IMR-90 (cell line): ENCODE data around the gene RPS6KL1. TPM values are rescaled to one million over a fixed set of nuclear protein-coding genes. Genes with fewer than 3 reads are reported as not detected.

Source experiments
- ATAC-seq: fragments of 200-7000 bp; cut with Tn5 transposase; 2 replicates; pipeline ENCODE4 v1.9.1; 2020; ENCODE audit warnings: low read depth, mild to moderate bottlenecking, moderate library complexity
- BruUV-seq: library from RNA; stranded (reverse); fragments of 400-500 nt; replicated peaks from 2 replicates; lab custom pipeline; 2021; lab: Mats Ljungman, UMichigan
- CTCF ChIA-PET: fragments of 300-600 bp; formaldehyde crosslinking; extraction: SDS; loops from one replicate; lab custom pipeline; 2021; ENCODE audit warnings: antibody characterized with exemption; lab: Yijun Ruan, JAX
- POLR2A ChIA-PET: fragments of 300-600 bp; sonication (Branson Sonifier 250); formaldehyde crosslinking; loops from one replicate; lab custom pipeline; 2022; ENCODE audit warnings: antibody characterized with exemption; ENCODE audit not compliant: unreplicated experiment; lab: Charles Lee
- DNase-seq: peaks from one replicate; pipeline ENCODE4 v3.0.0; 2013
- H2AFZ ChIP-seq: replicated peaks from 2 replicates; pipeline ENCODE3; 2013; ENCODE audit warnings: low read length, mild to moderate bottlenecking; ENCODE audit not compliant: poor library complexity
- H2AK5ac ChIP-seq: 2 replicates; pipeline ENCODE4 v1.6.1; 2013; ENCODE audit warnings: low read depth, low read length, inconsistent platforms
- H2AK9ac ChIP-seq: replicated peaks from 2 replicates; pipeline ENCODE3; 2013; ENCODE audit warnings: mild to moderate bottlenecking, low read depth, low read length, moderate library complexity; ENCODE audit not compliant: poor library complexity
- H2BK120ac ChIP-seq: 2 replicates; pipeline ENCODE4 v1.6.1; 2013; ENCODE audit warnings: low read depth, low read length, inconsistent platforms
- H2BK15ac ChIP-seq: 3 replicates; pipeline ENCODE4 v1.6.1; 2013; ENCODE audit warnings: low read depth, low read length, inconsistent platforms
- H2BK20ac ChIP-seq: 2 replicates; pipeline ENCODE4 v1.6.1; 2013; ENCODE audit warnings: low read depth, mild to moderate bottlenecking, inconsistent platforms, low read length, moderate library complexity
- H2BK5ac ChIP-seq: 2 replicates; pipeline ENCODE4 v1.6.1; 2013; ENCODE audit warnings: mild to moderate bottlenecking, low read depth, low read length, inconsistent platforms; ENCODE audit not compliant: poor library complexity, severe bottlenecking
- H3K14ac ChIP-seq: replicated peaks from 2 replicates; pipeline ENCODE4 v1.6.1; 2013; ENCODE audit warnings: low read depth, low read length, inconsistent platforms
- H3K18ac ChIP-seq: 2 replicates; pipeline ENCODE4 v1.6.1; 2013; ENCODE audit warnings: low read depth, low read length, control low read depth
- H3K23ac ChIP-seq: 2 replicates; pipeline ENCODE4 v1.6.1; 2013; ENCODE audit warnings: low read depth, low read length, inconsistent platforms
- H3K27ac ChIP-seq: 2 replicates; pipeline ENCODE4 v1.5.1; 2013; ENCODE audit warnings: mild to moderate bottlenecking, control low read depth, low read length; ENCODE audit not compliant: insufficient read depth
- H3K27me3 ChIP-seq: 2 replicates; pipeline ENCODE4 v1.6.1; 2013; ENCODE audit warnings: low read length; ENCODE audit not compliant: control insufficient read depth, insufficient read depth
- H3K36me3 ChIP-seq: 2 replicates; pipeline ENCODE4 v1.6.1; 2013; ENCODE audit warnings: low read length, mixed read lengths; ENCODE audit not compliant: control insufficient read depth, insufficient read depth
- H3K4ac ChIP-seq: 2 replicates; pipeline ENCODE4 v1.6.1; 2013; ENCODE audit warnings: low read depth, low read length, inconsistent platforms
- H3K4me1 ChIP-seq: 2 replicates; pipeline ENCODE4 v1.6.1; 2013; ENCODE audit warnings: low read length, mixed read lengths; ENCODE audit not compliant: control insufficient read depth, insufficient read depth
- H3K4me2 ChIP-seq: 2 replicates; pipeline ENCODE4 v1.6.1; 2013; ENCODE audit warnings: low read depth, mild to moderate bottlenecking, control low read depth, low read length, moderate library complexity
- H3K4me3 ChIP-seq: 2 replicates; pipeline ENCODE4 v1.5.1; 2013; ENCODE audit warnings: low read depth, mild to moderate bottlenecking, control low read depth, low read length, moderate library complexity; ENCODE audit not compliant: insufficient read depth
- H3K56ac ChIP-seq: 2 replicates; pipeline ENCODE4 v1.6.1; 2013; ENCODE audit warnings: low read length, inconsistent platforms; ENCODE audit not compliant: insufficient read depth; ENCODE audit errors: extremely low read depth
- H3K79me1 ChIP-seq, 2 experiments: 2 replicates each; pipeline ENCODE4 v1.6.1; 2013; ENCODE audit warnings: low read length in 2 of 2, inconsistent platforms in 1 of 2, low read depth in 1 of 2
- H3K9ac ChIP-seq: 2 replicates; pipeline ENCODE4 v1.6.1; 2013; ENCODE audit warnings: low read depth, low read length, control low read depth
- H3K9me1 ChIP-seq: 2 replicates; pipeline ENCODE4 v1.6.1; 2013; ENCODE audit warnings: low read length, inconsistent platforms; ENCODE audit not compliant: insufficient read depth
- H3K9me3 ChIP-seq: 2 replicates; pipeline ENCODE4 v1.6.1; 2013; ENCODE audit warnings: low read length; ENCODE audit not compliant: control insufficient read depth, insufficient read depth
- H4K20me1 ChIP-seq: 2 replicates; pipeline ENCODE4 v1.6.1; 2013; ENCODE audit warnings: low read length, inconsistent platforms; ENCODE audit not compliant: insufficient read depth
- H4K5ac ChIP-seq: 2 replicates; pipeline ENCODE4 v1.6.1; 2013; ENCODE audit warnings: mild to moderate bottlenecking, low read depth, low read length, control low read depth
- H4K8ac ChIP-seq, 2 experiments: 2 replicates each; pipeline ENCODE4 v1.6.1; 2013; ENCODE audit warnings: low read depth in 2 of 2, low read length in 2 of 2, control low read depth in 1 of 2, inconsistent platforms in 1 of 2
- H4K91ac ChIP-seq: 2 replicates; pipeline ENCODE4 v1.6.1; 2013; ENCODE audit warnings: low read depth, low read length, inconsistent platforms; ENCODE audit not compliant: insufficient read depth
- ELK1 ChIP-seq: fragments of 150-350 bp; IDR thresholded peaks from 2 replicates; pipeline ENCODE4 v1.6.1; 2016; ENCODE audit warnings: low read depth, mild to moderate bottlenecking, low read length, moderate library complexity, borderline replicate concordance
- whole genome bisulfite sequencing, 2 experiments: methylation state at CpG; one replicate each; pipeline versions ENCODE4 v1.1.5 to v1.1.7; 2013; ENCODE audit warnings: missing lambda C conversion rate in 2 of 2; ENCODE audit not compliant: insufficient read length in 1 of 2; ENCODE audit errors: extremely low coverage in 2 of 2; 5-methylcytosine and 5-hydroxymethylcytosine counted together
- dilution Hi-C: fragments of 300-500 bp; cut with HindIII; formaldehyde crosslinking; loops from one replicate; pipeline ENCODE4 v1.14.3; 2018; ENCODE audit warnings: low sequenced_read_pairs; ENCODE audit not compliant: unreplicated experiment
- in situ Hi-C: fragments of 300-500 bp; cut with MboI; formaldehyde crosslinking; loops from 3 replicates; pipeline ENCODE4 v1.14.3; 2019; ENCODE audit warnings: low sequenced_read_pairs, inconsistent platforms, mixed read lengths
- intact Hi-C: fragments of 100-400 bp; cut with micrococcal nuclease; formaldehyde crosslinking; loops from 2 replicates; pipeline ENCODE4 v1.10.0; 2022
- polyA plus RNA-seq, 3 experiments: library from polyadenylated mRNA; depleted of rRNA; stranded (reverse); fragments of >200 nt; gene quantifications; 2 replicates each; pipeline ENCODE4 v1.2.3, GENCODE V29; 2012; ENCODE audit warnings: low replicate concordance in 1 of 3
- total RNA-seq: library from RNA; depleted of rRNA; stranded (reverse); fragments of >200 nt; gene quantifications from 2 replicates; pipeline ENCODE4 v1.2.3, GENCODE V29; 2012

The RPS6KL1 gene
- total and polyA plus RNA-seq, 2 of the 4 experiments (the other 2 are of a cell fraction): 0.72 to 1.7 TPM

- dilution Hi-C loops: no loop called here
- no peak overlapping the region for H2AK5ac ChIP-seq
- no peak overlapping the region for H3K4me3 ChIP-seq
- ChIA-PET CTCF (interaction anchor here (0.6 kb wide), 1 partner anchor 864 kb away, joined by 10 read pairs; no protein-coding TSS in a partner anchor), POLR2A (no interaction called here)
- in situ Hi-C loops: no loop called here
- DNase-seq: no peak
- H4K20me1 ChIP-seq: no peaks in the 10 kb centered on the region
- no peak overlapping the region for H3K9ac ChIP-seq
- no peak overlapping the region for H2BK20ac ChIP-seq
- H3K4me1 ChIP-seq: no peaks in the 10 kb centered on the region
- no peak for ATAC-seq
- H3K9me1 ChIP-seq: peaks cover 3% of the 10 kb centered on the region; the same call in 1 of the 2 replicates
- no peak overlapping the region for H2AK9ac ChIP-seq
- H3K14ac ChIP-seq: no peak overlapping the region
- no peak for TF ChIP-seq ELK1
- no peak overlapping the region for H3K18ac ChIP-seq
- 40% methylated on average over 4 of the region's 12 CpGs; no CpG with 5 or more reads in 1 of the 2 experiments for WGBS, 2 experiments
- H2AFZ ChIP-seq: peak overlapping the region; percentile 26
- H4K91ac ChIP-seq: no peak overlapping the region
- H3K27ac ChIP-seq: no peak overlapping the region
- H4K8ac ChIP-seq: no peak overlapping the region
- H2BK5ac ChIP-seq: no peak overlapping the region
- H3K9me3 ChIP-seq: no peaks in the 10 kb centered on the region
- H2BK120ac ChIP-seq: no peak overlapping the region
- no peak overlapping the region for H3K4me2 ChIP-seq
- no peak overlapping the region for H2BK15ac ChIP-seq
- H3K56ac ChIP-seq: no peak overlapping the region
- BruUV-seq: no TSS peak
- intact Hi-C loops: no loop called here
- no peak overlapping the region for H3K4ac ChIP-seq
- H3K79me1 ChIP-seq: no peaks in the 10 kb centered on the region
- H3K23ac ChIP-seq: no peak overlapping the region
- H3K36me3 ChIP-seq: no peaks in the 10 kb centered on the region
- no peak overlapping the region for H4K5ac ChIP-seq
- H3K27me3 ChIP-seq: peaks cover 23% of the 10 kb centered on the region
Measured at GRCh38 chr14:74963178-74963704, 40.2 kb upstream of the RPS6KL1 start.
